Kidney glomerular epithelial cell (primary cell): ENCODE results near the gene ABTB2.

Experiments
- DNase-seq: peaks from one replicate; lab custom pipeline; 2025; lab: John Stamatoyannopoulos, UW

Gene ABTB2

GRCh38 chr11:34166806-34167740, 190.7 kb downstream of the ABTB2 start:
- DNase-seq = no peak

- no peak for DNase-seq
Observed at GRCh38 chr11:34165786-34166555, 191.8 kb downstream of the ABTB2 start.

GRCh38 chr11:34165121-34165520, 192.7 kb downstream of the ABTB2 start:
- no peak for DNase-seq

- DNase-seq = no peak
Observed at GRCh38 chr11:34162856-34163255, 195.0 kb downstream of the ABTB2 start.

- DNase-seq = no peak
Observed at GRCh38 chr11:34162493-34162820, 195.4 kb downstream of the ABTB2 start.

GRCh38 chr11:34161812-34162492, 195.9 kb downstream of the ABTB2 start:
- DNase-seq = peak; percentile 68

GRCh38 chr11:34161361-34161760, 196.4 kb downstream of the ABTB2 start:
- no peak for DNase-seq

GRCh38 chr11:34160791-34161190, 197.0 kb downstream of the ABTB2 start:
- DNase-seq = no peak

- DNase-seq = no peak
Observed at GRCh38 chr11:34160049-34160721, 197.6 kb downstream of the ABTB2 start.

GRCh38 chr11:34158661-34159060, 199.1 kb downstream of the ABTB2 start:
- no peak for DNase-seq

- no peak for DNase-seq
Observed at GRCh38 chr11:34157163-34157562, 200.6 kb downstream of the ABTB2 start.

- no peak for DNase-seq
Observed at GRCh38 chr11:34155757-34156062, 202.1 kb downstream of the ABTB2 start.

GRCh38 chr11:34155057-34155756, 202.6 kb downstream of the ABTB2 start:
- no peak for DNase-seq

GRCh38 chr11:34154059-34154875, 203.5 kb downstream of the ABTB2 start:
- DNase-seq = no peak

- no peak for DNase-seq
Observed at GRCh38 chr11:34151916-34152845, 205.6 kb downstream of the ABTB2 start.

GRCh38 chr11:34151166-34151565, 206.6 kb downstream of the ABTB2 start:
- DNase-seq = no peak

- DNase-seq = no peak
Observed at GRCh38 chr11:34150494-34151151, 207.2 kb downstream of the ABTB2 start.

GRCh38 chr11:34149786-34150185, 208.0 kb downstream of the ABTB2 start:
- no peak for DNase-seq

GRCh38 chr11:34149274-34149673, 208.5 kb downstream of the ABTB2 start:
- DNase-seq = no peak
